LNCaP clone FGC (cell line): Measurements from ENCODE around the gene PRDM16.

ENCODE experiments used
- DNase-seq: peaks from one replicate; pipeline ENCODE4 v3.0.0-alpha.2; 2011; ENCODE audit warnings: low read depth
- H3K4me3 ChIP-seq: 2 replicates; pipeline ENCODE4 v1.5.1; 2011; ENCODE audit warnings: mild to moderate bottlenecking, low read depth, low read length, control low read depth
- CTCF ChIP-seq: IDR thresholded peaks from 2 replicates; pipeline ENCODE4 v1.5.1; 2012; ENCODE audit warnings: mild to moderate bottlenecking; ENCODE audit not compliant: control insufficient read depth, insufficient read depth; ENCODE audit errors: extremely low read depth

Gene PRDM16

GRCh38 chr1:3155056-3155925, 86.3 kb downstream of the PRDM16 start:
- H3K4me3 ChIP-seq = no peak overlapping the region
- no peak for DNase-seq
- TF ChIP-seq CTCF = no peak

GRCh38 chr1:3155926-3156220, 86.9 kb downstream of the PRDM16 start:
- no peak for DNase-seq
- no peak for TF ChIP-seq CTCF
- no peak overlapping the region for H3K4me3 ChIP-seq

- no peak for DNase-seq
- H3K4me3 ChIP-seq = no peak overlapping the region
- no peak for TF ChIP-seq CTCF
Observed at GRCh38 chr1:3156936-3157335, 87.9 kb downstream of the PRDM16 start.

GRCh38 chr1:3158347-3158746, 89.3 kb downstream of the PRDM16 start:
- no peak overlapping the region for H3K4me3 ChIP-seq
- TF ChIP-seq CTCF = no peak
- no peak for DNase-seq

GRCh38 chr1:3159121-3159520, 90.1 kb downstream of the PRDM16 start:
- no peak for TF ChIP-seq CTCF
- no peak overlapping the region for H3K4me3 ChIP-seq
- no peak for DNase-seq

- TF ChIP-seq CTCF = no peak
- no peak for DNase-seq
Observed at GRCh38 chr1:3159996-3160395, 91.0 kb downstream of the PRDM16 start.

GRCh38 chr1:3160647-3161145, 91.7 kb downstream of the PRDM16 start:
- no peak for DNase-seq
- TF ChIP-seq CTCF = no peak
- no peak overlapping the region for H3K4me3 ChIP-seq

More at GRCh38 chr1:3159996-3160395, 91.0 kb downstream of the PRDM16 start:
- H3K4me3 ChIP-seq = no peak overlapping the region
